ENCODE measurements around the gene ITGA6.

ITGA6 gene

GRCh38 chr2:172416447-172417058 lies 10.8 kb upstream of the ITGA6 start:
- no peak for DNase-seq (ENCODE audit: low spot score)

GRCh38 chr2:172420216-172420615 lies 7.2 kb upstream of the ITGA6 start:
- no peak for DNase-seq (ENCODE audit: low spot score)

- no peak for DNase-seq (ENCODE audit: low spot score)
Observed at GRCh38 chr2:172423160-172423559, 4.2 kb upstream of the ITGA6 start.

GRCh38 chr2:172425336-172425735 lies 2.0 kb upstream of the ITGA6 start:
- no peak for DNase-seq (ENCODE audit: low spot score)

GRCh38 chr2:172426635-172427255 lies 641 bp upstream of the ITGA6 start:
- DNase-seq (ENCODE audit: low spot score), result no peak

GRCh38 chr2:172427990-172428831 lies 825 bp downstream of the ITGA6 start:
- DNase-seq (ENCODE audit: low spot score), result peak; percentile 14

- peak; percentile 13 for DNase-seq (ENCODE audit: low spot score)
Observed at GRCh38 chr2:172428832-172429210, 1.4 kb downstream of the ITGA6 start.

GRCh38 chr2:172429301-172429968 lies 2.0 kb downstream of the ITGA6 start:
- peak; percentile 3 for DNase-seq (ENCODE audit: low spot score)

- no peak for DNase-seq (ENCODE audit: low spot score)
Observed at GRCh38 chr2:172430027-172430426, 2.6 kb downstream of the ITGA6 start.

GRCh38 chr2:172430678-172431077 lies 3.3 kb downstream of the ITGA6 start:
- no peak for DNase-seq (ENCODE audit: low spot score)

- no peak for DNase-seq (ENCODE audit: low spot score)
Observed at GRCh38 chr2:172431463-172431862, 4.1 kb downstream of the ITGA6 start.

- DNase-seq (ENCODE audit: low spot score), result no peak
Observed at GRCh38 chr2:172431993-172432392, 4.6 kb downstream of the ITGA6 start.

GRCh38 chr2:172433144-172433543 lies 5.8 kb downstream of the ITGA6 start:
- DNase-seq (ENCODE audit: low spot score), result no peak

GRCh38 chr2:172434821-172435605 lies 7.6 kb downstream of the ITGA6 start:
- no peak for DNase-seq (ENCODE audit: low spot score)

GRCh38 chr2:172435606-172435911 lies 8.2 kb downstream of the ITGA6 start:
- DNase-seq (ENCODE audit: low spot score), result no peak

GRCh38 chr2:172436889-172437288 lies 9.5 kb downstream of the ITGA6 start:
- DNase-seq (ENCODE audit: low spot score), result no peak

- DNase-seq (ENCODE audit: low spot score), result no peak
Observed at GRCh38 chr2:172437419-172438341, 10.3 kb downstream of the ITGA6 start.

- DNase-seq (ENCODE audit: low spot score), result no peak
Observed at GRCh38 chr2:172438741-172439508, 11.5 kb downstream of the ITGA6 start.

GRCh38 chr2:172439509-172439860 lies 12.1 kb downstream of the ITGA6 start:
- DNase-seq (ENCODE audit: low spot score), result no peak

GRCh38 chr2:172439911-172440310 lies 12.5 kb downstream of the ITGA6 start:
- no peak for DNase-seq (ENCODE audit: low spot score)
